K562 (cell line): ENCODE measurements around the gene HMCN2.

Experiments used
- CBX3 ChIP-seq, 2 experiments: IDR thresholded peaks; 1 replicate in 1 of 2; 2 replicates in 1 of 2; pipeline ENCODE4 v1.6.1; 2012; ENCODE audit warnings: inconsistent platforms in 2 of 2, low read length in 2 of 2, borderline replicate concordance in 1 of 2, control low read depth in 1 of 2
- CCNT2 ChIP-seq: IDR thresholded peaks from 2 replicates; pipeline ENCODE4 v1.6.1; 2011; ENCODE audit warnings: borderline replicate concordance, low read depth, mild to moderate bottlenecking, moderate library complexity, mixed read lengths, low read length; ENCODE audit not compliant: insufficient read length; ENCODE audit errors: extremely low read depth
- KDM1A ChIP-seq, 2 experiments: fragments of 450-650 bp; IDR thresholded peaks; 2 replicates each; pipeline ENCODE4 v1.6.1; 2016; ENCODE audit warnings: mild to moderate bottlenecking in 2 of 2
- NEUROD1 ChIP-seq: fragments of 150-350 bp; IDR thresholded peaks from 2 replicates; pipeline ENCODE4 v1.6.1; 2014; ENCODE audit warnings: borderline replicate concordance, low read length, low read depth; ENCODE audit not compliant: partially characterized antibody
- ZNF384 ChIP-seq: IDR thresholded peaks from 2 replicates; pipeline ENCODE4 v1.6.1; 2012; ENCODE audit warnings: low read depth, low read length, improper control_type of control experiment
- ZZZ3 ChIP-seq: fragments of 450-650 bp; IDR thresholded peaks from 2 replicates; pipeline ENCODE4 v1.6.1; 2016; ENCODE audit warnings: antibody characterized with exemption, mild to moderate bottlenecking, moderate library complexity
- TF ChIP-seq, protein P1 (sequence below), 2 experiments: fragments of 450-650 bp in 1 of 2; sonication (generic) in 1 of 2; formaldehyde crosslinking in 1 of 2; IDR thresholded peaks in 1 of 2; conservative IDR thresholded peaks in 1 of 2; 2 replicates each; pipeline versions ENCODE4 v1.6.1 to v1.8.1; 2016 to 2023; ENCODE audit warnings: mild to moderate bottlenecking in 2 of 2, moderate library complexity in 2 of 2, inconsistent platforms in 1 of 2, missing genetic modification reagents in 1 of 2
- TF ChIP-seq, protein P2 (sequence below), 2 experiments: fragments of 450-650 bp; IDR thresholded peaks; 2 replicates each; pipeline ENCODE4 v1.6.1; 2016; ENCODE audit warnings: mild to moderate bottlenecking in 2 of 2, borderline replicate concordance in 1 of 2, low read depth in 1 of 2, moderate library complexity in 1 of 2
- TF ChIP-seq, protein P3 (sequence below), 3 experiments: IDR thresholded peaks in 2 of 3; conservative IDR thresholded peaks in 1 of 3; 2 replicates each; pipeline ENCODE4 v1.5.1; 2011 to 2012; ENCODE audit warnings: low read length in 3 of 3, mild to moderate bottlenecking in 3 of 3, control low read depth in 2 of 3, improper control_type of control experiment in 1 of 3, inconsistent platforms in 1 of 3, low read depth in 1 of 3, mixed read lengths in 1 of 3, moderate library complexity in 1 of 3; ENCODE audit not compliant: insufficient read depth in 2 of 3

DNA sequence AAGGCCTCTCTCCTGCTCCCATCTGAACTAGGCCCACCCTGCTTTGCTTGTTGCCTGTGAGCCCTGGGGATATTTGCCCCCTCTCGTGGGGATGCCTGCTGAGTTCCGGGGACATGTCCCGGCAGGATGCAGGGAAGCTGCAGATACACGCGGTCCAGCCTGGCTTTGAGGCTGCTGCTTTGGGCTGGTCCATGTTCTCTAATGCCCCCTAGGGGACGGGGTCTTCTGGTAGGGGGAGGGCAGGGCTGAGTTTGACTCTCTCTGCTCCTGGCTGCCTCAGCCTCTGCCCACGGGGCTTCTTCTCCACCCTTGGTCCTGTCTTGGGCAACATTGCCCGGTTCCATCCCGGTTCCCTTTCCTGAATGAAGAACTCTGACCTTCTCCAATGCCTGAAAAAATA lies 94.3 kb downstream of the HMCN2 start:
- TF ChIP-seq ZZZ3 (no peak), KDM1A (IDR thresholded peaks at IDR 0.05) (no peak), NEUROD1 (no peak), CCNT2 (no peak), ZNF384 (no peak), CBX3 (IDR thresholded peaks at IDR 0.05; ENCODE audit: borderline replicate concordance in 1 of 2, low read length in 2 of 2) (no peak)
- TF ChIP-seq, protein P1, sequence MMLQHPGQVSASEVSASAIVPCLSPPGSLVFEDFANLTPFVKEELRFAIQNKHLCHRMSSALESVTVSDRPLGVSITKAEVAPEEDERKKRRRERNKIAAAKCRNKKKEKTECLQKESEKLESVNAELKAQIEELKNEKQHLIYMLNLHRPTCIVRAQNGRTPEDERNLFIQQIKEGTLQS (IDR thresholded peaks at IDR 0.05), result no peak
- TF ChIP-seq, protein P1 (CRISPR knock-in tag; conservative IDR thresholded peaks at IDR 0.05), result no peak
- TF ChIP-seq, protein P2, sequence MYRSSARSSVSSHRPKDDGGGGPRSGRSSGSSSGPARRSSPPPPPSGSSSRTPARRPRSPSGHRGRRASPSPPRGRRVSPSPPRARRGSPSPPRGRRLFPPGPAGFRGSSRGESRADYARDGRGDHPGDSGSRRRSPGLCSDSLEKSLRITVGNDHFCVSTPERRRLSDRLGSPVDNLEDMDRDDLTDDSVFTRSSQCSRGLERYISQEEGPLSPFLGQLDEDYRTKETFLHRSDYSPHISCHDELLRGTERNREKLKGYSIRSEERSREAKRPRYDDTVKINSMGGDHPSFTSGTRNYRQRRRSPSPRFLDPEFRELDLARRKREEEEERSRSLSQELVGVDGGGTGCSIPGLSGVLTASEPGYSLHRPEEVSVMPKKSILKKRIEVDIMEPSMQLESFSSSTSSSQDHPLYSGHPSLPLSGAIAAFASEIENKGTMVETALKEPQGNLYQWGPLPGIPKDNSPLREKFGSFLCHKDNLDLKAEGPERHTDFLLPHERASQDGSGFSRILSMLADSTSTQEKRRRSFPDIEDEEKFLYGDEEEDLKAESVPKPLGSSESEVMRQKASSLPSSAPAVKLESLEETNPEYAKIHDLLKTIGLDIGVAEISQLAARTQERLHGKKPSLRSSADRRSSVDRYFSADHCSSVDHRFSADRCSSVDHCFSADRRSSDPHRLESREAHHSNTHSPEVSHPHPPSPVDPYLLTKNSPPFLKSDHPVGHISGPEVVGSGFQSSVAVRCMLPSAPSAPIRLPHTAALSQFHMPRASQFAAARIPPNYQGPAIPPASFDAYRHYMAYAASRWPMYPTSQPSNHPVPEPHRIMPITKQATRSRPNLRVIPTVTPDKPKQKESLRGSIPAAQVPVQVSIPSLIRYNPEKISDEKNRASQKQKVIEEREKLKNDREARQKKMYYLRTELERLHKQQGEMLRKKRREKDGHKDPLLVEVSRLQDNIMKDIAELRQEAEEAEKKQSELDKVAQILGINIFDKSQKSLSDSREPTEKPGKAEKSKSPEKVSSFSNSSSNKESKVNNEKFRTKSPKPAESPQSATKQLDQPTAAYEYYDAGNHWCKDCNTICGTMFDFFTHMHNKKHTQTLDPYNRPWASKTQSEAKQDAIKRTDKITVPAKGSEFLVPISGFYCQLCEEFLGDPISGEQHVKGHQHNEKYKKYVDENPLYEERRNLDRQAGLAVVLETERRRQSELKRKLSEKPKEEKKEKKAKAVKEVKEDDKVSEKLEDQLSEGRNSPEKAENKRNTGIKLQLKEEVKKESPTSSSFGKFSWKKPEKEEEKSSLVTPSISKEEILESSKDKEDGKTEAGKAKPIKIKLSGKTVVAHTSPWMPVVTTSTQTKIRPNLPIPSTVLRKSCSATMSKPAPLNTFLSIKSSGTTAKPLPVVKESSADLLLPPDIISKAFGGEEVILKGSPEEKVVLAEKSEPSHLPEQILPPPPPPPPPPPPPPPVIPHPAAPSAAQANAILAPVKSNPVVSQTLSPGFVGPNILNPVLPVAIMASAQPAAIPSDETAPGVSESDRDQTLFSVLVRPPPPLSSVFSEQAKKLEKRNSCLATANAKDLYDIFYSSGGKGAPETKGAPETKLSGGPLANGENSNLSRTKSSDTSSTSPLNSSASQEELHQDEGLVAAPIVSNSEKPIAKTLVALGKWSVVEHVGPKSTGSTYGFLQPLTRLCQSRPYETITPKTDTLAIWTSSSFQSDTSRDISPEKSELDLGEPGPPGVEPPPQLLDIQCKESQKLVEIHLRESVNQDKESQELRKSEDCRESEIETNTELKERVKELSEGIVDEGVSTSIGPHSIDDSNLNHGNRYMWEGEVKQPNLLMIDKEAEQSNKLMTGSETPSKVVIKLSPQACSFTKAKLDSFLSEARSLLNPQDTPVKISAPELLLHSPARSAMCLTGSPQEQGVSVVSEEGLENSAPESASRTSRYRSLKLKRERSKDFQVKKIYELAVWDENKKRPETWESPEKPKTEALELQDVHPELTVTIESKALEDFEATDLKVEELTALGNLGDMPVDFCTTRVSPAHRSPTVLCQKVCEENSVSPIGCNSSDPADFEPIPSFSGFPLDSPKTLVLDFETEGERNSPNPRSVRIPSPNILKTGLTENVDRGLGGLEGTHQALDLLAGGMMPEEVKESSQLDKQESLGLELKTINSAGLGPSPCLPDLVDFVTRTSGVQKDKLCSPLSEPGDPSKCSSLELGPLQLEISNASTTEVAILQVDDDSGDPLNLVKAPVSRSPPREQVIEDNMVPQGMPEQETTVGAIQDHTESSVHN (IDR thresholded peaks at IDR 0.05; ENCODE audit: borderline replicate concordance in 1 of 2, low read depth in 1 of 2), result no peak
- TF ChIP-seq, protein P3, sequence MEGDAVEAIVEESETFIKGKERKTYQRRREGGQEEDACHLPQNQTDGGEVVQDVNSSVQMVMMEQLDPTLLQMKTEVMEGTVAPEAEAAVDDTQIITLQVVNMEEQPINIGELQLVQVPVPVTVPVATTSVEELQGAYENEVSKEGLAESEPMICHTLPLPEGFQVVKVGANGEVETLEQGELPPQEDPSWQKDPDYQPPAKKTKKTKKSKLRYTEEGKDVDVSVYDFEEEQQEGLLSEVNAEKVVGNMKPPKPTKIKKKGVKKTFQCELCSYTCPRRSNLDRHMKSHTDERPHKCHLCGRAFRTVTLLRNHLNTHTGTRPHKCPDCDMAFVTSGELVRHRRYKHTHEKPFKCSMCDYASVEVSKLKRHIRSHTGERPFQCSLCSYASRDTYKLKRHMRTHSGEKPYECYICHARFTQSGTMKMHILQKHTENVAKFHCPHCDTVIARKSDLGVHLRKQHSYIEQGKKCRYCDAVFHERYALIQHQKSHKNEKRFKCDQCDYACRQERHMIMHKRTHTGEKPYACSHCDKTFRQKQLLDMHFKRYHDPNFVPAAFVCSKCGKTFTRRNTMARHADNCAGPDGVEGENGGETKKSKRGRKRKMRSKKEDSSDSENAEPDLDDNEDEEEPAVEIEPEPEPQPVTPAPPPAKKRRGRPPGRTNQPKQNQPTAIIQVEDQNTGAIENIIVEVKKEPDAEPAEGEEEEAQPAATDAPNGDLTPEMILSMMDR (IDR thresholded peaks at IDR 0.05 in 2 of 3, conservative IDR thresholded peaks at IDR 0.05 in 1 of 3; ENCODE audit: insufficient read depth in 2 of 3, low read depth in 1 of 3, low read length in 3 of 3), result peak; percentile 24 to 33 (median 28); a peak in 4 of 6 replicates
